HepG2 (cell line): Measurements from ENCODE around the gene C19orf38. TPM values are rescaled to one million over a fixed set of nuclear protein-coding genes. Genes with fewer than 3 reads are reported as not detected.
A peak's percentile ranks its signal among the peaks of the same experiment; 100 is the strongest.

Experiments used
- CENPX ChIP-seq: sonication (generic); formaldehyde crosslinking; IDR thresholded peaks from 2 replicates; pipeline ENCODE4 v1.9.0; 2021; ENCODE audit warnings: mild to moderate bottlenecking, missing genetic modification reagents, moderate library complexity
- CTCF ChIP-seq: sonication (generic); formaldehyde crosslinking; IDR thresholded peaks from 2 replicates; pipeline ENCODE4 v1.5.0; 2020; ENCODE audit warnings: mild to moderate bottlenecking, missing genetic modification reagents, moderate library complexity
- DRAP1 ChIP-seq: IDR thresholded peaks from 2 replicates; pipeline ENCODE4 v1.6.1; 2016; ENCODE audit warnings: missing genetic modification reagents, missing compliant biosample characterization
- ELF3 ChIP-seq: IDR thresholded peaks from 2 replicates; pipeline ENCODE4 v1.6.1; 2016; ENCODE audit warnings: missing genetic modification reagents, missing compliant biosample characterization
- JARID2 ChIP-seq: sonication (generic); formaldehyde crosslinking; IDR thresholded peaks from 2 replicates; pipeline ENCODE4 v1.8.1; 2023; ENCODE audit warnings: missing genetic modification reagents, inconsistent platforms; ENCODE audit not compliant: insufficient replicate concordance
- REPIN1 ChIP-seq: sonication (generic); formaldehyde crosslinking; IDR thresholded peaks from 2 replicates; pipeline ENCODE4 v1.8.0; 2022; ENCODE audit warnings: missing genetic modification reagents, low read depth, mild to moderate bottlenecking, borderline replicate concordance
- RXRB ChIP-seq: IDR thresholded peaks from 2 replicates; pipeline ENCODE4 v1.6.1; 2016; ENCODE audit warnings: borderline replicate concordance, missing genetic modification reagents, missing compliant biosample characterization
- SALL1 ChIP-seq: sonication (generic); formaldehyde crosslinking; IDR thresholded peaks from 2 replicates; pipeline ENCODE4 v1.8.0; 2022; ENCODE audit warnings: mild to moderate bottlenecking, missing genetic modification reagents
- SATB2 ChIP-seq: sonication (generic); formaldehyde crosslinking; IDR thresholded peaks from 2 replicates; pipeline ENCODE4 v1.5.0; 2020; ENCODE audit warnings: missing genetic modification reagents
- SMAD3 ChIP-seq: sonication (generic); formaldehyde crosslinking; IDR thresholded peaks from 2 replicates; pipeline ENCODE4 v1.4.0; 2020; ENCODE audit warnings: missing genetic modification reagents
- SMC3 ChIP-seq: IDR thresholded peaks from 2 replicates; pipeline ENCODE4 v1.6.1; 2011; ENCODE audit warnings: low read length, improper control_type of control experiment
- THAP11 ChIP-seq: IDR thresholded peaks from 2 replicates; pipeline ENCODE4 v1.6.1; 2016; ENCODE audit warnings: missing biosample characterization, missing genetic modification reagents
- ZFP41 ChIP-seq: sonication (generic); formaldehyde crosslinking; IDR thresholded peaks from 2 replicates; pipeline ENCODE4 v1.4.0; 2020; ENCODE audit warnings: mild to moderate bottlenecking, missing genetic modification reagents, borderline replicate concordance
- ZNF335 ChIP-seq: sonication (generic); formaldehyde crosslinking; IDR thresholded peaks from 2 replicates; pipeline ENCODE4 v1.4.0; 2020; ENCODE audit warnings: missing genetic modification reagents
- ZNF574 ChIP-seq: sonication (generic); formaldehyde crosslinking; IDR thresholded peaks from 2 replicates; pipeline ENCODE4 v1.4.0; 2020; ENCODE audit warnings: missing genetic modification reagents
- ZNF646 ChIP-seq: sonication (generic); formaldehyde crosslinking; IDR thresholded peaks from 2 replicates; pipeline ENCODE4 v1.9.0; 2021; ENCODE audit warnings: mild to moderate bottlenecking, missing genetic modification reagents
- ZNF770 ChIP-seq: sonication (generic); formaldehyde crosslinking; IDR thresholded peaks from 2 replicates; pipeline ENCODE4 v1.5.0; 2020; ENCODE audit warnings: mild to moderate bottlenecking, missing genetic modification reagents
- polyA plus RNA-seq, 8 experiments: library from polyadenylated mRNA; depleted of rRNA in 3 of 8; stranded (reverse) in 7 of 8; unstranded in 1 of 8; fragments of >200 nt; fragmentation: Illumina TruSeq in 4 of 8; extraction: Trizol in 4 of 8; gene quantifications; 2 replicates each; pipeline versions ENCODE4 v1.2.1 to v1.2.3, GENCODE V29; 2011 to 2016; ENCODE audit warnings: low read depth in 4 of 8, missing spikeins in 1 of 8, mixed read lengths in 1 of 8; ENCODE audit not compliant: insufficient read depth in 1 of 8
- total RNA-seq, 5 experiments: library from RNA; depleted of rRNA; stranded (reverse); fragments of >200 nt; fragmentation: Illumina TruSeq; extraction: Trizol; gene quantifications; 2 replicates each; pipeline ENCODE4 v1.2.3, GENCODE V29; 2016; ENCODE audit warnings: low read depth in 1 of 5

Gene C19orf38
- total and polyA plus RNA-seq, 2 of the 13 experiments (the other 11 are each of a cell fraction or from before 2014, with no cell fraction given) = 0.11 TPM; not detected in 1

GRCh38 chr19:10864538-10864899 is 16.3 kb downstream of the C19orf38 start (continued):
- TF ChIP-seq ZNF646 (CRISPR knock-in tag) (no peak), ZFP41 (CRISPR knock-in tag) (no peak), CTCF (CRISPR knock-in tag) (peak; percentile 90), RXRB (CRISPR knock-in tag) (0 out of 2 replicates have a peak, but pooled peaks have one; percentile 30), CENPX (CRISPR knock-in tag) (no peak), THAP11 (CRISPR knock-in tag) (peak; percentile 62; the same call in 1 of the 2 replicates), ZNF335 (CRISPR knock-in tag) (peak; percentile 89), ELF3 (CRISPR knock-in tag) (peak; percentile 63), SATB2 (CRISPR knock-in tag) (no peak), ZNF770 (CRISPR knock-in tag) (peak; percentile 41; the same call in 1 of the 2 replicates), SALL1 (peak; percentile 46; the same call in 1 of the 2 replicates), SMAD3 (CRISPR knock-in tag) (0 out of 2 replicates have a peak, but pooled peaks have one; percentile 53), DRAP1 (CRISPR knock-in tag) (peak; percentile 34; the same call in 1 of the 2 replicates), SMC3 (peak; percentile 59), ZNF574 (CRISPR knock-in tag) (peak; percentile 54; the same call in 1 of the 2 replicates), REPIN1 (peak; percentile 41; the same call in 1 of the 2 replicates), JARID2 (peak; percentile 2)
